ENCODE results near the gene LMF2.

Gene LMF2

DNA sequence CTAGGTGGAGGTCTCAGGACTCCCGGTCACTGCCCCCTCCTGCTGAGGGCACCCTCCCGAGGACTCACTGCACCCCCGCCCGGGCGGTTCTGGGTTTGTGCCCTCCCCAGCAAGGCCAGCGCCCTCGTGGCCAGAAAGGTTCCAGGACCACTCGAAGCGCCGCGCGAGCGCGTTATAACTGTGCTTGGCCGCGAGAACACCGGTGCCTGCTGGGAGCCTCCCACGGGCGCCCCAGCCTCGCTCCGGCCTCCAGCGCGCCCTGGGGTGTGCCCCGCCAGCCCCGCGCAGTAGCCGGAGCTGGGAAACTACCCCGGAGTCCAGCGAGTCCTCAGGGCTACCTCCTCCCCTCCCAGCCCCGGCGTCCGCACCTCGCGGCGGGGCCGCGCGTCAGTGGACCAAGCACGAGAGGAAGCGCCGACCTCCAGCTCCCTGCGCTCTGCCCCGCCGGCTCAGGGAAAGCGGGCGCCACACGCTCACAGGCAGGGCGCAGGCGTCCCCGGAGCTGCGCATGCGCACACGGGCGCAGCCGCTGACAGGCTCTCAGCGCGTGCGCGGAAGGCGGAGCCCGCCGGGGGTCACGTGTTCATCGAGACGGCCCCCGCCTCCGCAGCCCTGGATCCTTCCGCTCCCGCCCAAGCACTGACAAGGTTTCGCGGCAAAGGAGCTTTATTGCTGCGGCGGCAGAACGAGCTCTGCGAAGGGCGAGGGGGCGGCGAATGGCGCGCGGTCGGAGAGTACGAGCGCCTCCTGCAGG lies 17.8 kb upstream of the LMF2 start, which contains the start of gene SCO2:
Gene SCO2, minus strand, starts transcription at position 495 of the 754 bp plus-strand sequence. CDS start 1,187 bp downstream, outside the sequence.
- H3K4me3 ChIP-seq (ENCODE audit: low read length) = peak within 1 kb of the TSS; percentile 82
- TF ChIP-seq CTCF (IDR thresholded peaks at IDR 0.05; ENCODE audit: insufficient read depth, low read depth, low read length, missing control alignments) = no peak
- DNase-seq (ENCODE audit: low read depth) = peak; percentile 97

DNA sequence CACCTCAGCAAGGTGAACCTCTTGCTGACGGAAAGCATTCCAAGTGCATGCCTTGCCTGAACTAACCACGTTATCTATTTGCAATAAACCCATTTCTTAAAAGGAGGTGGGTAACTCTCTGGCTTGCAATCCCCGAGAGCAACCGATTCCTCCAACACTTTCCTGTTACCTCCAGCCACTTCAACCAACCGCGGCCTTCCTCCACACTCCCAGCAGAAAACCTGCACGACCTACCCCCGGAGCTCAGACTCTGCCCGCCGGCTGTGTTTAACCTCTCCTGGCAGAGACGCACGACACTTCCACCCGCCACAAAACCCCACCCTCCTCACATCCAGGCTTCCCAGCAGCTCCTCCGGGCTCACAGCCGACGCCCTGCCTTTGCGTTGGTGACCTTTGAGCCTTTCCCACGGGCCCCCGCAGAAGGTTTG lies 17.2 kb upstream of the LMF2 start:
- no peak for TF ChIP-seq CTCF (IDR thresholded peaks at IDR 0.05; ENCODE audit: insufficient read depth, low read depth, low read length, missing control alignments)
- H3K4me3 ChIP-seq (ENCODE audit: low read length) = peak overlapping the region; percentile 82
- DNase-seq (ENCODE audit: low read depth) = no peak

DNA sequence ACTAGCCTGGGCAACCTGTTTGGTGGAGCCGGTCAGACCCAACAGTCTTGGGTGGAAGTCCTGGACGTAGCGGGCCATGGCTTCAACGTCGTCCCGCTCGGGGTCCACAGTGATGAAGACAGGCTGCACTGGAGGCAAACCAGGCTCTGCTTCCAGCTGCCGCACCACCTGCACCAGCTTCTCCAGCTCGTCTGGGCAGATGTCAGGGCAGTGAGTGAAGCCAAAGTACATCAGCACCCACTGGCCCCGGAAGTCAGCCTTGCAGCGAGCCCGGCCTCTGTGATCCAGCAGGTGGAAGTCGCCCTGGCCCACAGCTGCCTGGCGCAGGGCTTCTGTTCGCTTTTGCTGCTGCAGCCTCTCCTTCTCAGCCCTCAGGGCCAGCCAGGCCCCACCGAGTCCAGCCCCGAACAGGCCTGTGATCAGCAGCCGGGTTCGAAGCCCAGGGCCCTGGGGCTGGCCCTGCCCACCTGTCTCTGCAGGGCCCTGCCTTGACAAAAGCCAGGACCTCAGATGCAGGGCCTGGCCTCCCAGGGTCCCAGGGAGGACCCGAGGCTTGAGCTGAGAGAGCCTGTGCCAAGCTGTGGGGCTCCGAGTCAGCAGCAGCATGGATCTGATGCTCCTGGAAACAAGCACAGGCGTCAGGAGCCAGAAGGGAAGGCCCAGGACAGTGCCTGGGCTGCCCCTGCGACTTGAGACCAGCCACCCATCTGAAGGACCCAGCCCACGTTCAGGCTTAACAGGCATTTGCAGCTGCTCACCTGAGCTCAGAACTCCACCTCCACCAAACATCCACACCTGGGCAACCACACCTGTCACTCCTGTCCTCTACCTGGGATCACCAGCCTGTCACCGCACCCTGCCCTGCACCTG lies 16.5 kb upstream of the LMF2 start:
- DNase-seq (ENCODE audit: low read depth) = peak; percentile 40
- no peak for TF ChIP-seq CTCF (IDR thresholded peaks at IDR 0.05; ENCODE audit: insufficient read depth, low read depth, low read length, missing control alignments)
- peak overlapping the region; percentile 82 for H3K4me3 ChIP-seq (ENCODE audit: low read length)

- no peak for TF ChIP-seq CTCF (IDR thresholded peaks at IDR 0.05; ENCODE audit: insufficient read depth, low read depth, low read length, missing control alignments)
- H3K4me3 ChIP-seq (ENCODE audit: low read length) = no peak overlapping the region
- no peak for DNase-seq (ENCODE audit: low read depth)
Observed at GRCh38 chr22:50523458-50523805, 15.9 kb upstream of the LMF2 start.

- no peak for TF ChIP-seq CTCF (IDR thresholded peaks at IDR 0.05; ENCODE audit: insufficient read depth, low read depth, low read length, missing control alignments)
- DNase-seq (ENCODE audit: low read depth) = no peak
Observed at GRCh38 chr22:50522806-50523438, 15.4 kb upstream of the LMF2 start.

DNA sequence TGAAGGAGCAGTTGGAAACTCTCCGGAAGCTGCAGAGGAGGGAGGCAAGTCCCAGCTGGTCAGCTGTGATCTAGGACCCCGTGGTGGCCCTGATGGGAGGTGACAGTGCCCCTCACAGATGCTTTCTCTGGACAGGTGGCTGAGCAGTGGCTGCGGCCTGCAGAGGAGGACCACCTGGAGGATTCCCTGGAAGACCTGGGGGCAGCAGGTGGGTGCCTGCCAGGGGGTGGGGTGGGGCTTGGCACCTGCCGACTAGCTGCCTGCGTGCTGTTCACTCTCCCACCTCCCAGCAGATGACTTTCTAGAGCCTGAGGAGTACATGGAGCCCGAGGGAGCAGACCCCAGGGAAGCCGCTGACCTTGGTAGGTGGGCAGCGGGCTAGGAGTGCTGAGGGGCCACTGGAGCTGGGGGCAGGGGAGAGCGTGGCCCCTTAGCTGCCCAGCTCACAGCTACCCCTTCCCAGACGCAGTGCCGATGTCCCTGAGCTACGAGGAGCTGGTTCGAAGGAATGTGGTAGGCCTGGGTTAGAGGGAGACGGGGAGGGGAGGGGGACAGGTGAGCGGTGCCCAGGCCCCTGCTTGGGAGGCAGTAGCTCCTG lies 14.8 kb upstream of the LMF2 start:
- H3K4me3 ChIP-seq (ENCODE audit: low read length) = no peak overlapping the region
- TF ChIP-seq CTCF (IDR thresholded peaks at IDR 0.05; ENCODE audit: insufficient read depth, low read depth, low read length, missing control alignments) = no peak
- DNase-seq (ENCODE audit: low read depth) = no peak

More at GRCh38 chr22:50522806-50523438, 15.4 kb upstream of the LMF2 start:
- H3K4me3 ChIP-seq (ENCODE audit: low read length) = no peak overlapping the region
